Progenitor cell of endocrine pancreas (in vitro differentiated cells): Measurements from ENCODE around the gene RHO. TPM values are rescaled to one million over a fixed set of nuclear protein-coding genes. Genes with fewer than 3 reads are reported as not detected.
A peak's percentile ranks its signal among the peaks of the same experiment; 100 is the strongest.

Experiments
- DNase-seq: peaks from one replicate; pipeline ENCODE4 v3.0.0; 2021; ENCODE audit warnings: low spot score; ENCODE audit not compliant: unreplicated experiment
- H3K27ac Mint-ChIP-seq: 2 replicates; pipeline ENCODE4 v1.8.0; 2021; ENCODE audit warnings: mild to moderate bottlenecking, moderate library complexity, mixed read lengths
- H3K27me3 Mint-ChIP-seq: 2 replicates; pipeline ENCODE4 v1.8.0; 2021; ENCODE audit warnings: mixed read lengths
- H3K36me3 Mint-ChIP-seq: 2 replicates; pipeline ENCODE4 v1.8.0; 2022; ENCODE audit warnings: mixed read lengths; ENCODE audit not compliant: insufficient read depth
- H3K4me1 Mint-ChIP-seq: 2 replicates; pipeline ENCODE4 v1.8.0; 2021; ENCODE audit warnings: low read depth, mixed read lengths
- H3K4me3 Mint-ChIP-seq: 2 replicates; pipeline ENCODE4 v1.8.0; 2021; ENCODE audit warnings: low read depth, mild to moderate bottlenecking, moderate library complexity, mixed read lengths
- H3K9me3 Mint-ChIP-seq: 2 replicates; pipeline ENCODE4 v1.8.0; 2021; ENCODE audit warnings: low read depth, mixed read lengths
- CTCF ChIP-seq: fragments of 200-600 bp; sonication (generic); IDR thresholded peaks from one replicate; pipeline ENCODE4 v1.5.0; 2021; ENCODE audit warnings: antibody characterized with exemption, mild to moderate bottlenecking; ENCODE audit not compliant: unreplicated experiment
- total RNA-seq: library from RNA; stranded (reverse); gene quantifications from 2 replicates; pipeline ENCODE4 v1.2.1, GENCODE V29; 2021

The RHO gene
- total RNA-seq, 1 donor from 2014 or later: 0.10 TPM

GRCh38 chr3:129529436-129530210, 1.2 kb downstream of the RHO start:
- Mint-ChIP-seq H3K27ac (peak overlapping the region; percentile 84), H3K4me3 (no peak overlapping the region), H3K36me3 (no peaks in the 10 kb centered on the region), H3K27me3 (no peaks in the 10 kb centered on the region), H3K9me3 (no peaks in the 10 kb centered on the region), H3K4me1 (peaks cover 17% of the 10 kb centered on the region)
- no peak for DNase-seq
- no peak for TF ChIP-seq CTCF

DNA sequence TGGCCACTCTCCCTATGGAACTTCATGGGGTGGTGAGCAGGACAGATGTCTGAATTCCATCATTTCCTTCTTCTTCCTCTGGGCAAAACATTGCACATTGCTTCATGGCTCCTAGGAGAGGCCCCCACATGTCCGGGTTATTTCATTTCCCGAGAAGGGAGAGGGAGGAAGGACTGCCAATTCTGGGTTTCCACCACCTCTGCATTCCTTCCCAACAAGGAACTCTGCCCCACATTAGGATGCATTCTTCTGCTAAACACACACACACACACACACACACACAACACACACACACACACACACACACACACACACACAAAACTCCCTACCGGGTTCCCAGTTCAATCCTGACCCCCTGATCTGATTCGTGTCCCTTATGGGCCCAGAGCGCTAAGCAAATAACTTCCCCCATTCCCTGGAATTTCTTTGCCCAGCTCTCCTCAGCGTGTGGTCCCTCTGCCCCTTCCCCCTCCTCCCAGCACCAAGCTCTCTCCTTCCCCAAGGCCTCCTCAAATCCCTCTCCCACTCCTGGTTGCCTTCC, 1.9 kb downstream of the RHO start:
- Mint-ChIP-seq H3K4me3 (no peak overlapping the region), H3K4me1 (peaks cover 20% of the 10 kb centered on the region), H3K9me3 (no peaks in the 10 kb centered on the region), H3K36me3 (no peaks in the 10 kb centered on the region), H3K27ac (peak overlapping the region; percentile 84), H3K27me3 (no peaks in the 10 kb centered on the region)
- no peak for TF ChIP-seq CTCF
- DNase-seq: no peak

GRCh38 chr3:129530821-129531220, 2.4 kb downstream of the RHO start:
- no peaks in the 10 kb centered on the region for H3K27me3 Mint-ChIP-seq
- H3K27ac Mint-ChIP-seq: peak overlapping the region; percentile 84
- no peaks in the 10 kb centered on the region for H3K36me3 Mint-ChIP-seq
- H3K4me1 Mint-ChIP-seq: peaks cover 20% of the 10 kb centered on the region
- H3K9me3 Mint-ChIP-seq: no peaks in the 10 kb centered on the region
- H3K4me3 Mint-ChIP-seq: no peak overlapping the region
- no peak for TF ChIP-seq CTCF
- DNase-seq: no peak

GRCh38 chr3:129531699-129532098, 3.3 kb downstream of the RHO start:
- Mint-ChIP-seq H3K27me3 (no peaks in the 10 kb centered on the region), H3K9me3 (no peaks in the 10 kb centered on the region), H3K4me3 (no peak overlapping the region), H3K27ac (no peak overlapping the region), H3K36me3 (no peaks in the 10 kb centered on the region), H3K4me1 (peaks cover 20% of the 10 kb centered on the region)
- no peak for DNase-seq
- TF ChIP-seq CTCF: no peak

GRCh38 chr3:129532261-129532660, 3.8 kb downstream of the RHO start:
- no peak overlapping the region for H3K4me3 Mint-ChIP-seq
- no peak for TF ChIP-seq CTCF
- peaks cover 20% of the 10 kb centered on the region for H3K4me1 Mint-ChIP-seq
- H3K27me3 Mint-ChIP-seq: no peaks in the 10 kb centered on the region
- no peaks in the 10 kb centered on the region for H3K36me3 Mint-ChIP-seq
- H3K27ac Mint-ChIP-seq: no peak overlapping the region
- no peaks in the 10 kb centered on the region for H3K9me3 Mint-ChIP-seq
- DNase-seq: no peak
